ENCODE measurements around the gene MASP2.
"Not testable (repeated sequence)": the region's sequence is repeated elsewhere in the genome, so short reads cannot be mapped to it uniquely, and the experiment has no call there.

MASP2 gene

DNA sequence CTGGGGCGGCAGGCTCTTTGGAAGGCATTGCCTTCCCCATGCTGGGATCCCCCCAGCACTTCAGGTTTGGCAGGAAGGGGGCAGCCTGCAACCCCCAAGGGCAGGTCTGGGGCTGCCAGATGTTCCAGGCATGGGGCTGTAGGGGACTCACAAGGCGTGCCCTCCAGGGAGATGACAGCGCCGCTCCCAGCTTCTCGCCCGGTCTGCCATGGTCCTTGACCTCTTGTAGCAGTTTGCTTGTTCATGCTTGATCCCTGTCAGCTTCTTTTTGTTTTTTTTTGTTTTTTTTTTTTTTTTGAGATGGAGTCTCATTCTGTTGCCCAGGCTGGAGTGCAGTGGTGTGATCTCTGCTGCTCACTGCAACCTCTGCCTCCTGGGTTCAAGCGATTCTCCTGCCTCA is 56.2 kb downstream of the MASP2 start:
- TF ChIP-seq, protein P1, sequence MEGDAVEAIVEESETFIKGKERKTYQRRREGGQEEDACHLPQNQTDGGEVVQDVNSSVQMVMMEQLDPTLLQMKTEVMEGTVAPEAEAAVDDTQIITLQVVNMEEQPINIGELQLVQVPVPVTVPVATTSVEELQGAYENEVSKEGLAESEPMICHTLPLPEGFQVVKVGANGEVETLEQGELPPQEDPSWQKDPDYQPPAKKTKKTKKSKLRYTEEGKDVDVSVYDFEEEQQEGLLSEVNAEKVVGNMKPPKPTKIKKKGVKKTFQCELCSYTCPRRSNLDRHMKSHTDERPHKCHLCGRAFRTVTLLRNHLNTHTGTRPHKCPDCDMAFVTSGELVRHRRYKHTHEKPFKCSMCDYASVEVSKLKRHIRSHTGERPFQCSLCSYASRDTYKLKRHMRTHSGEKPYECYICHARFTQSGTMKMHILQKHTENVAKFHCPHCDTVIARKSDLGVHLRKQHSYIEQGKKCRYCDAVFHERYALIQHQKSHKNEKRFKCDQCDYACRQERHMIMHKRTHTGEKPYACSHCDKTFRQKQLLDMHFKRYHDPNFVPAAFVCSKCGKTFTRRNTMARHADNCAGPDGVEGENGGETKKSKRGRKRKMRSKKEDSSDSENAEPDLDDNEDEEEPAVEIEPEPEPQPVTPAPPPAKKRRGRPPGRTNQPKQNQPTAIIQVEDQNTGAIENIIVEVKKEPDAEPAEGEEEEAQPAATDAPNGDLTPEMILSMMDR (IDR thresholded peaks at IDR 0.05; ENCODE audit: insufficient read depth, missing control alignments): no peak
- DNase-seq (ENCODE audit: insufficient read length, low spot score): no peak
- no peak for FAIRE-seq

DNA sequence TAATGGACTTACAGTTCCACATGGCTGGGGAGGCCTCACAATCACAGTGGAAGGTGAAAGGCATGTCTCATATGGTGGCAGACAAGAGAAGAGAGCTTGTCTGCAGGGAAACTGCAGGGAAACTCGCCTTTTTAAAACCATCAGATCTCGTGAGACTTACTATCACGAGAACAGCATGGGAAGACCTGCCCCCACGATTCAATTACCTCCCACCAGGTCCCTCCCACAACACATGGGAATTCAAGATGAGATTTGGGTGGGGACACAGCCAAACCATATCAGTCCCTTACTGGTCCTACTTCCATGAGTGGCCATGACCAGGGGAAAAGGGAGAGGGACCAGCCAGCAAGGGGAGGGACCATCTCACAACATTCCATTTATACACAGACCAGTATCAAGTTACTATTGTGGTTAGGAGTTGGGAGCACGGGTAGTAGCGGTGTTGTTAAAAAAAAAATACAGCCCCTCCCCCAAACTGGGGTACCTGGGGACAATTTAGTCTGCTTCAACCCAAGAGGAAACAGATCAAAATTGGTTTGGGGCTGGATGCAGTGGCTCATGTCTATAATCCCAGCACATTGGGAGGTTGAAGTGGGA is 57.0 kb downstream of the MASP2 start:
- FAIRE-seq; DNase-seq (ENCODE audit: insufficient read length, low spot score): not testable (repeated sequence)

DNA sequence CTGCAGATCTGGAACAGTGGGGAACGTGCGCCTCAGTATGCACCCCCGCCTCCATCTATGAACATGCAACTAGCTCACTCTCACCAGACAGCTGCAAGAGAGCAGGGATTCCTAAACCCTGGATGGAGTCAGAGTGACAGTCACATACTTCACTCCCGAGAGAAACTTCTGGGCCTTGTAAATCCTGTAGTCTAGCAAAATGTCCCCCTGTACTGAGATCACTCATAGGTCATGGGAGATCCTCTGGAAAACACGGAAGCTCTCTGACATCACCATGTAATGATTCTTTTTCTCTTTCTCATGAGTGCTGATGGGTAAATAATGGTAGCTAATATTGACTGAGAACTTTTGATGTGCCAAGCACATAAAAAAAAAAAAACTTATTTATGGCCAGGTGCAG is 57.9 kb downstream of the MASP2 start:
- DNase-seq (ENCODE audit: insufficient read length, low spot score): no peak
- no peak for FAIRE-seq
- TF ChIP-seq, protein P1 (IDR thresholded peaks at IDR 0.05; ENCODE audit: insufficient read depth, missing control alignments): no peak

DNA sequence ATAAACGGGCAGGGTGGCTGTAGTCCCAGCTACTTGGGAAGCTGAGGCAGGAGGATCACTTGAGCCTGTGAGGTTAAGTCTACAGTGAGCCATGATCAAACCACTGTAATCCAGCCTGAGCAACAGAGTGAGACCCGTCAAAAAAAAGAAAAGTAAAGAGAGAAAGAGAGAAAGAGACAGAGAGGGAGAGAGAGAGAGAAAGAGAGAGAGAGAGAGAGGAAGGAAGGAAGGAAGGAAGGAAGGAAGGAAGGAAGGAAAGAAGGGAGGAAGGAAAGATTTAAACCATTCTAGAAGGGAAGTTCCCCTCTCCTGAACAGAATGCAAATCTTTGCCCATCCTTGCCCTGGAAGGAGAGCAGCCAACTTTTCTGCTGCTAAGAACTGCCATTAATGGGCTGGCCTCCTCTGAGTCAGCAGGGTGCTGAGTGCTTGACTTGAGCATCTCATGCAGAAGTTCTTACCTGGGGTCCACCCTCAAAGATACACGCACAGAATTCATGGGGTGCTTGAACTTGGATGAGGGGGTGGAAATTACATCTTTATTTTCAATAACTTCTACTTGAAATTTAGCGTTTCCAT is 59.1 kb downstream of the MASP2 start:
- TF ChIP-seq, protein P1 (IDR thresholded peaks at IDR 0.05; ENCODE audit: insufficient read depth, missing control alignments): no peak
- no peak for DNase-seq (ENCODE audit: insufficient read length, low spot score)
- no peak for FAIRE-seq

DNA sequence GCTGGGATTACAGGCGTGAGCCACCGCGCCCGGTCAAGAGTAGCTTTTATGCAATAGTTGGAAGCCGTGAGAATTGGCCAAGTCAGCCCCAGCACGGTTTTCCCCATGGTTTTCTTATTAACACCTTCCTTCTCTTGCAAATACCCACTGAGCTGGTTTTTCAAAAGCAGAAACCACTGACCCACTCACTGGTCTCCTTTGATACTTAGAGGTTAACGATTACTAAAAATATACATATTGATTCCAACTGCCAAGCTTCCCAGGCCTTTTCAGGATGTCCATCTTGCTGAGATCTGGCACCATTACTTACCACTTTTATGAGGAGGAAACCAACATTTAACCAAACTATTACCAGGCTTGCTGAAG is 60.5 kb downstream of the MASP2 start:
- no peak for DNase-seq (ENCODE audit: insufficient read length, low spot score)
- TF ChIP-seq, protein P1 (IDR thresholded peaks at IDR 0.05; ENCODE audit: insufficient read depth, missing control alignments): no peak
- FAIRE-seq: no peak

DNA sequence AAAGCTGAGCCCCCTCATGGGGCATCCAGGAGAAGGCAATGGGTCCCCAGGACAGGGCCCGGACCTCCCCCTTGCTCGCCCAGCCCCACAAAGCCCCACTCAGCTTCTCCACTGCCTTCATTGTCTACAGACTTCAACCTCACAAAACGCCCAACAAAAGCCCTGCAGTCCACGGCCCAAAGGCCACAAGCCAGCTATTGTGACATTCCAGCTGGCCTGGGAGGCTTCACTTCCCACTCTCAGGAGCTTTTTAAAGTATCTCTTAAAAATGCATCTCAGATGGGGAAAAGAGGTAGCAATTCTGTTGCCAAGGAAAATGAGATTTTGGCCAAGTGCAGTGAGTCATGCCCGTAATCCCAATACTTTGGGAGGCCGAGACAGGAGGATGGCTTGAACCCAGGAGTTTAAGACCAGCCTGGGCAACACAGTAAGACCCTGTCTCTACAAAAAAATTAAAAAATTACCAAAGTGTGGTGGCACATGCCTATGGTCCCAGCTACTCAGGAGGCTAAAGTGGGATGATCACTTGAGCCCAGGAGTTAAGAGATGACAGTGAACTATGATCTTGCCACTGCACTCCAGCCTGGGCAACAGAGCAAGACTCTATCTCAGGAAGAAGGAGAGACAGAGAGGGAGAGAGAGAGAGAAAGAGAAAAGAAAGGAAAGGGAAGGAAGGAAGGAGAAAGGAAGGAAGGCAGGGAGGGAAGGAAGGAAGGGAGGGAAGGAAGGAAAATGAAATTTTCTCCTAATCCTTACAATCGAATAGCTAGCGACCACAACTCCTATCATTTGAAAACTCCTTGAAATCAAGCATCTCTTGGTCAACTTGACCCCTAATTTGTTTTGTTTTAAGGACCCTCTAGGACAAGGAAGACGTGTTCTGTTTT is 66.0 kb downstream of the MASP2 start:
- TF ChIP-seq, protein P1 (IDR thresholded peaks at IDR 0.05; ENCODE audit: insufficient read depth, missing control alignments): no peak
- FAIRE-seq: no peak
- DNase-seq (ENCODE audit: insufficient read length, low spot score): no peak

DNA sequence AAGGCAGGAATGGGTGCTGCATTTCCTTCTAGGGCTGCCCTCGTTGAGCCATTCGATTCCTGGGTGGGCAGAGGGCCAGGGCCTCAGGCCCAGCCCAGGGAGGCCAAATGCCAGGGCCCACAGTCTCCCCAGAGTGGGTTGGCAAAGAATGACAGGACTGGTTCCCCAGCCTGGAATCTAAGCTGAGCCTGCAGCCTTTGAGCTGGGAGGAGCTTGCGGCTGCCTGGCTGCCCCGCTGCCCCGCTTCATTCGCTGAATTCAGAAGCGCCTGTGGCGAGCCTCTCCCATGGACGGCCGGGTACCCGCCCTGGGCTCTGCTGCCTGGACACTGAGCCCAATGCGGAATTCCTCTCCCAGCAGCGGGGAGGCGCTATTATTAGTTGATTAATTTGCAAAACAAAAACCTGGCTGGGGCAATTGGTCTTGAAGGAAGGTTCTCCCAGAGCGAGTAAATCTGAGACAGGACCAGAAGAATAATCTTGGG is 66.9 kb downstream of the MASP2 start:
- FAIRE-seq: no peak
- no peak for DNase-seq (ENCODE audit: insufficient read length, low spot score)
- TF ChIP-seq, protein P1 (IDR thresholded peaks at IDR 0.05; ENCODE audit: insufficient read depth, missing control alignments): no peak

All from D721Med (cell line).